Ectodermal cell (in vitro differentiated cells): ENCODE measurements around the gene SIMC1.
"Not testable (repeated sequence)": the region's sequence is repeated elsewhere in the genome, so short reads cannot be mapped to it uniquely, and the experiment has no call there.

Source experiments
- H3K27ac ChIP-seq: 2 replicates; pipeline ENCODE4 v1.7.0; 2013; ENCODE audit warnings: mild to moderate bottlenecking, low read depth, low read length; ENCODE audit not compliant: insufficient read depth, poor library complexity, severe bottlenecking
- H3K27me3 ChIP-seq: 2 replicates; pipeline ENCODE4 v1.7.0; 2013; ENCODE audit warnings: mild to moderate bottlenecking, low read length; ENCODE audit not compliant: insufficient read depth, control insufficient read depth, poor library complexity, severe bottlenecking
- H3K36me3 ChIP-seq: one replicate; pipeline ENCODE4 v1.7.0; 2013; ENCODE audit warnings: low read length; ENCODE audit not compliant: control insufficient read depth, insufficient read depth
- H3K4me1 ChIP-seq: one replicate; pipeline ENCODE4 v1.7.0; 2013; ENCODE audit warnings: low read length; ENCODE audit not compliant: control insufficient read depth, insufficient read depth
- H3K4me3 ChIP-seq: 2 replicates; pipeline ENCODE4 v1.7.0; 2013; ENCODE audit warnings: low read depth, low read length, control low read depth; ENCODE audit not compliant: insufficient read depth
- H3K9me3 ChIP-seq: 2 replicates; pipeline ENCODE4 v1.7.0; 2013; ENCODE audit warnings: mild to moderate bottlenecking, low read length, moderate library complexity; ENCODE audit not compliant: control insufficient read depth
- WGBS, 2 experiments: methylation state at CpG; one replicate each; pipeline ENCODE4 v1.1.7; 2013; ENCODE audit warnings: missing lambda C conversion rate in 2 of 2; 5-methylcytosine and 5-hydroxymethylcytosine counted together

Gene SIMC1

GRCh38 chr5:176195487-176196207 is 42.6 kb upstream of the SIMC1 start:
- H3K9me3 ChIP-seq, H3K27ac ChIP-seq, H3K4me3 ChIP-seq, H3K4me1 ChIP-seq, H3K36me3 ChIP-seq: not testable (repeated sequence)
- H3K27me3 ChIP-seq, result peaks cover 60% of the 10 kb centered on the region
- WGBS, 2 experiments, result 64 to 74% methylated on average over 4 to 6 of the region's 8 CpGs

- not testable (repeated sequence) for H3K4me1 ChIP-seq, H3K4me3 ChIP-seq, H3K36me3 ChIP-seq, H3K27ac ChIP-seq, H3K9me3 ChIP-seq
- WGBS, 2 experiments, result 63 to 87% methylated on average over 4 to 5 of the region's 7 CpGs
- H3K27me3 ChIP-seq, result peaks cover 65% of the 10 kb centered on the region
These were observed 41.4 kb upstream of the SIMC1 start for GRCh38 chr5:176196781-176197180.

- WGBS, 2 experiments, result 59 to 80% methylated on average over 1 to 4 of the region's 6 CpGs
- H3K36me3 ChIP-seq, H3K4me1 ChIP-seq, H3K27ac ChIP-seq, H3K4me3 ChIP-seq, H3K9me3 ChIP-seq: not testable (repeated sequence)
- H3K27me3 ChIP-seq, result peaks cover 63% of the 10 kb centered on the region
These were observed 40.9 kb upstream of the SIMC1 start for GRCh38 chr5:176197234-176197858.

- peaks cover 57% of the 10 kb centered on the region for H3K27me3 ChIP-seq
- not testable (repeated sequence) for H3K27ac ChIP-seq, H3K4me1 ChIP-seq, H3K36me3 ChIP-seq, H3K4me3 ChIP-seq, H3K9me3 ChIP-seq
- WGBS, 2 experiments, result 100% methylated on average over 1 of the region's 2 CpGs; no CpG with 5 or more reads in 1 of the 2 experiments
These were observed 39.9 kb upstream of the SIMC1 start for GRCh38 chr5:176198299-176198698.

- not testable (repeated sequence) for H3K27ac ChIP-seq, H3K4me1 ChIP-seq, H3K36me3 ChIP-seq, H3K9me3 ChIP-seq
- Histone ChIP-seq H3K27me3 (peaks cover 49% of the 10 kb centered on the region), H3K4me3 (peak overlapping the region; percentile 31)
- 2 to 3% methylated on average over 65 to 72 of the region's 72 CpGs for WGBS, 2 experiments
These were observed 39.1 kb upstream of the SIMC1 start for GRCh38 chr5:176198991-176199733.

- H3K9me3 ChIP-seq, result not testable (repeated sequence)
- WGBS, 2 experiments, result 4 to 9% methylated on average over 4 of the region's 9 CpGs
These were observed 38.3 kb upstream of the SIMC1 start for GRCh38 chr5:176199803-176200399.

GRCh38 chr5:176201811-176202210 is 36.4 kb upstream of the SIMC1 start:
- WGBS, 2 experiments, result 93 to 99% methylated on average over 8 of the region's 8 CpGs
- Histone ChIP-seq H3K9me3 (no peaks in the 10 kb centered on the region), H3K36me3 (no peaks in the 10 kb centered on the region), H3K27ac (no peak overlapping the region), H3K27me3 (peaks cover 34% of the 10 kb centered on the region), H3K4me1 (no peaks in the 10 kb centered on the region), H3K4me3 (no peak overlapping the region)

More at GRCh38 chr5:176199803-176200399, 38.3 kb upstream of the SIMC1 start:
- peaks cover 42% of the 10 kb centered on the region for H3K27me3 ChIP-seq
- H3K4me1 ChIP-seq, H3K4me3 ChIP-seq, H3K36me3 ChIP-seq, H3K27ac ChIP-seq: not testable (repeated sequence)

- H3K4me1 ChIP-seq, result no peaks in the 10 kb centered on the region
- no peaks in the 10 kb centered on the region for H3K36me3 ChIP-seq
- H3K27ac ChIP-seq, result no peak overlapping the region
- WGBS, 2 experiments, result 78 to 79% methylated on average over 8 of the region's 8 CpGs
- H3K9me3 ChIP-seq, result no peaks in the 10 kb centered on the region
- no peak overlapping the region for H3K4me3 ChIP-seq
- H3K27me3 ChIP-seq, result peaks cover 30% of the 10 kb centered on the region
These were observed 35.1 kb upstream of the SIMC1 start for GRCh38 chr5:176203086-176203485.

GRCh38 chr5:176203535-176203934 is 34.7 kb upstream of the SIMC1 start:
- not testable (repeated sequence) for H3K4me1 ChIP-seq, H3K27ac ChIP-seq, H3K4me3 ChIP-seq, H3K9me3 ChIP-seq, H3K36me3 ChIP-seq
- H3K27me3 ChIP-seq, result peaks cover 26% of the 10 kb centered on the region
- WGBS, 2 experiments, result 83 to 90% methylated on average over 6 to 7 of the region's 10 CpGs

- H3K4me3 ChIP-seq, H3K9me3 ChIP-seq, H3K4me1 ChIP-seq, H3K27me3 ChIP-seq, H3K36me3 ChIP-seq, H3K27ac ChIP-seq: not testable (repeated sequence)
- WGBS, 2 experiments, result 83 to 89% methylated on average over 17 to 23 of the region's 23 CpGs
These were observed 23.7 kb upstream of the SIMC1 start for GRCh38 chr5:176214466-176215021.
